HepG2 (cell line): Measurements from ENCODE around the gene CPT1B. TPM values are rescaled to one million over a fixed set of nuclear protein-coding genes. Genes with fewer than 3 reads are reported as not detected.

Source experiments
- BORCS8-MEF2B ChIP-seq: sonication (generic); formaldehyde crosslinking; IDR thresholded peaks from 2 replicates; pipeline ENCODE4 v1.8.0; 2022; ENCODE audit warnings: mild to moderate bottlenecking, missing genetic modification reagents
- EEA1 ChIP-seq: sonication (generic); formaldehyde crosslinking; IDR thresholded peaks from 2 replicates; pipeline ENCODE4 v1.5.1; 2020; ENCODE audit warnings: mild to moderate bottlenecking, missing genetic modification reagents, borderline replicate concordance
- HIVEP1 ChIP-seq: sonication (generic); formaldehyde crosslinking; IDR thresholded peaks from 2 replicates; pipeline ENCODE4 v1.4.0; 2020; ENCODE audit warnings: mild to moderate bottlenecking, missing genetic modification reagents
- SMAD1 ChIP-seq: sonication (generic); formaldehyde crosslinking; IDR thresholded peaks from 2 replicates; pipeline ENCODE4 v1.4.0; 2020; ENCODE audit warnings: missing genetic modification reagents, low read depth, mild to moderate bottlenecking, borderline replicate concordance
- TCF12 ChIP-seq, 2 experiments: fragments of 450-650 bp in 1 of 2; sonication (generic) in 1 of 2; formaldehyde crosslinking in 1 of 2; IDR thresholded peaks; 2 replicates each; pipeline versions ENCODE4 v1.6.1 to v1.8.0; 2017 to 2022; ENCODE audit warnings: antibody characterized with exemption in 1 of 2, mild to moderate bottlenecking in 1 of 2, missing genetic modification reagents in 1 of 2, moderate library complexity in 1 of 2
- XRCC5 ChIP-seq: fragments of 200-400 bp; formaldehyde crosslinking; optimal IDR thresholded peaks from 2 replicates; pipeline ENCODE3; 2017; ENCODE audit warnings: mild to moderate bottlenecking, low read length
- ZNF451 ChIP-seq: sonication (generic); formaldehyde crosslinking; IDR thresholded peaks from 2 replicates; pipeline ENCODE4 v1.5.0; 2020; ENCODE audit warnings: mild to moderate bottlenecking, missing genetic modification reagents
- ZNF547 ChIP-seq: sonication (generic); formaldehyde crosslinking; IDR thresholded peaks from 2 replicates; pipeline ENCODE4 v1.5.1; 2020; ENCODE audit warnings: mild to moderate bottlenecking, missing genetic modification reagents
- ZNF550 ChIP-seq: sonication (generic); formaldehyde crosslinking; IDR thresholded peaks from 2 replicates; pipeline ENCODE4 v1.4.0; 2020; ENCODE audit warnings: mild to moderate bottlenecking, missing genetic modification reagents, borderline replicate concordance
- ZNF564 ChIP-seq: sonication (generic); formaldehyde crosslinking; IDR thresholded peaks from 2 replicates; pipeline ENCODE4 v1.8.1; 2023; ENCODE audit warnings: mild to moderate bottlenecking, missing genetic modification reagents
- ZNF605 ChIP-seq: sonication (generic); formaldehyde crosslinking; IDR thresholded peaks from 2 replicates; pipeline ENCODE4 v1.8.0; 2022; ENCODE audit warnings: mild to moderate bottlenecking, missing genetic modification reagents
- ZNF780A ChIP-seq: sonication (generic); formaldehyde crosslinking; IDR thresholded peaks from 2 replicates; pipeline ENCODE4 v1.8.0; 2022; ENCODE audit warnings: mild to moderate bottlenecking, missing genetic modification reagents, moderate library complexity
- polyA plus RNA-seq, 8 experiments: library from polyadenylated mRNA; depleted of rRNA in 3 of 8; stranded (reverse) in 7 of 8; unstranded in 1 of 8; fragments of >200 nt; fragmentation: Illumina TruSeq in 4 of 8; extraction: Trizol in 4 of 8; gene quantifications; 2 replicates each; pipeline versions ENCODE4 v1.2.1 to v1.2.3, GENCODE V29; 2011 to 2016; ENCODE audit warnings: low read depth in 4 of 8, missing spikeins in 1 of 8, mixed read lengths in 1 of 8; ENCODE audit not compliant: insufficient read depth in 1 of 8
- total RNA-seq, 5 experiments: library from RNA; depleted of rRNA; stranded (reverse); fragments of >200 nt; fragmentation: Illumina TruSeq; extraction: Trizol; gene quantifications; 2 replicates each; pipeline ENCODE4 v1.2.3, GENCODE V29; 2016; ENCODE audit warnings: low read depth in 1 of 5
- TF ChIP-seq, protein P1 (sequence below): IDR thresholded peaks from 2 replicates; pipeline ENCODE4 v1.4.0; 2020; ENCODE audit warnings: mild to moderate bottlenecking, missing genetic modification reagents
- TF ChIP-seq, protein P2 (sequence below): sonication (generic); formaldehyde crosslinking; IDR thresholded peaks from 2 replicates; pipeline ENCODE4 v1.4.0; 2020; ENCODE audit warnings: missing genetic modification reagents
- TF ChIP-seq, protein P3 (sequence below): sonication (generic); formaldehyde crosslinking; IDR thresholded peaks from 2 replicates; pipeline ENCODE4 v1.8.1; 2023; ENCODE audit warnings: mild to moderate bottlenecking, missing genetic modification reagents
- TF ChIP-seq, protein P4 (sequence below): sonication (generic); formaldehyde crosslinking; IDR thresholded peaks from 2 replicates; pipeline ENCODE4 v1.4.0; 2020; ENCODE audit warnings: missing genetic modification reagents

CPT1B gene
- total and polyA plus RNA-seq, 2 of the 13 experiments (the other 11 are each of a cell fraction or from before 2014, with no cell fraction given) = 9.2 to 19.5 TPM

DNA sequence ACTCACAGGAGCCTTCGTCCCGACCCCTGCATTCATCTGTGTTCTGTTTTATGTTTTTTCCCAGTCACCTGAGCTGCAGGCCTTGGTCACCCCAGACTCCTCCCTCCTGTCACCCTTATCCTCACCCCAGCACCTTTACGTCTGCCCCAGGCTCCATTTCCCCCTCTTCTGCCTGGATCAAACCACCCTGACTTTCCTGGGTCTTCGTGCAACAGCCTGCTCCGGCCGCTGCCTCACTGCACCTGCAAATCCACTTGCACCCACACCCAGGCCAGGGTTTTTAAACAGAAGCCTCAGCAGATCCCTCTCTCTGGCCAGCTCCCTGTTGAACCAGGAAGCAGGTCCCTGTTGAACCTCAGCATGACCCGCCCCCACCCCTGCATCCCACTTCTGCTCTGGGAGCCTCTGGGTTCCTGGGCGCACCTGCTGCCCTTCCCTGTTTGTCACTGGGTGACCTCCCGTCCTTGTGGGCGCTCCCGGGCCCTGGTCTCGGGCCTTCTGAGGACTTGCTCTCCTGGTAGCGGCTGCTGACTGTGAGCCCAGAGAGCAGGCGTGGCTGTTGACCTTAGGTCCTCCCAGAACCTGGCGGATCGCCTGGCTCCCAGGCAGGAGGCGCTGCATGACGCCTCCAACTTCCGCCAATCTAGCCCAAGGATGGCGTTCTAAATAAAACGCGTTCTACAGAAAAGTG lies 35.2 kb upstream of the CPT1B start (continued):
- peak; percentile 67; the same call in 1 of the 2 replicates for TF ChIP-seq BORCS8-MEF2B (CRISPR knock-in tag)
- no peak for TF ChIP-seq HIVEP1 (CRISPR knock-in tag)
- 0 out of 2 replicates have a peak, but pooled peaks have one; percentile 81 for TF ChIP-seq ZNF550 (CRISPR knock-in tag)
- TF ChIP-seq SMAD1 = no peak
- TF ChIP-seq, protein P1, sequence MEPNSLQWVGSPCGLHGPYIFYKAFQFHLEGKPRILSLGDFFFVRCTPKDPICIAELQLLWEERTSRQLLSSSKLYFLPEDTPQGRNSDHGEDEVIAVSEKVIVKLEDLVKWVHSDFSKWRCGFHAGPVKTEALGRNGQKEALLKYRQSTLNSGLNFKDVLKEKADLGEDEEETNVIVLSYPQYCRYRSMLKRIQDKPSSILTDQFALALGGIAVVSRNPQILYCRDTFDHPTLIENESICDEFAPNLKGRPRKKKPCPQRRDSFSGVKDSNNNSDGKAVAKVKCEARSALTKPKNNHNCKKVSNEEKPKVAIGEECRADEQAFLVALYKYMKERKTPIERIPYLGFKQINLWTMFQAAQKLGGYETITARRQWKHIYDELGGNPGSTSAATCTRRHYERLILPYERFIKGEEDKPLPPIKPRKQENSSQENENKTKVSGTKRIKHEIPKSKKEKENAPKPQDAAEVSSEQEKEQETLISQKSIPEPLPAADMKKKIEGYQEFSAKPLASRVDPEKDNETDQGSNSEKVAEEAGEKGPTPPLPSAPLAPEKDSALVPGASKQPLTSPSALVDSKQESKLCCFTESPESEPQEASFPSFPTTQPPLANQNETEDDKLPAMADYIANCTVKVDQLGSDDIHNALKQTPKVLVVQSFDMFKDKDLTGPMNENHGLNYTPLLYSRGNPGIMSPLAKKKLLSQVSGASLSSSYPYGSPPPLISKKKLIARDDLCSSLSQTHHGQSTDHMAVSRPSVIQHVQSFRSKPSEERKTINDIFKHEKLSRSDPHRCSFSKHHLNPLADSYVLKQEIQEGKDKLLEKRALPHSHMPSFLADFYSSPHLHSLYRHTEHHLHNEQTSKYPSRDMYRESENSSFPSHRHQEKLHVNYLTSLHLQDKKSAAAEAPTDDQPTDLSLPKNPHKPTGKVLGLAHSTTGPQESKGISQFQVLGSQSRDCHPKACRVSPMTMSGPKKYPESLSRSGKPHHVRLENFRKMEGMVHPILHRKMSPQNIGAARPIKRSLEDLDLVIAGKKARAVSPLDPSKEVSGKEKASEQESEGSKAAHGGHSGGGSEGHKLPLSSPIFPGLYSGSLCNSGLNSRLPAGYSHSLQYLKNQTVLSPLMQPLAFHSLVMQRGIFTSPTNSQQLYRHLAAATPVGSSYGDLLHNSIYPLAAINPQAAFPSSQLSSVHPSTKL = peak; percentile 39; the same call in 1 of the 2 replicates
- peak; percentile 92; the same call in 1 of the 2 replicates for TF ChIP-seq ZNF564 (CRISPR knock-in tag)
- TF ChIP-seq, protein P2, sequence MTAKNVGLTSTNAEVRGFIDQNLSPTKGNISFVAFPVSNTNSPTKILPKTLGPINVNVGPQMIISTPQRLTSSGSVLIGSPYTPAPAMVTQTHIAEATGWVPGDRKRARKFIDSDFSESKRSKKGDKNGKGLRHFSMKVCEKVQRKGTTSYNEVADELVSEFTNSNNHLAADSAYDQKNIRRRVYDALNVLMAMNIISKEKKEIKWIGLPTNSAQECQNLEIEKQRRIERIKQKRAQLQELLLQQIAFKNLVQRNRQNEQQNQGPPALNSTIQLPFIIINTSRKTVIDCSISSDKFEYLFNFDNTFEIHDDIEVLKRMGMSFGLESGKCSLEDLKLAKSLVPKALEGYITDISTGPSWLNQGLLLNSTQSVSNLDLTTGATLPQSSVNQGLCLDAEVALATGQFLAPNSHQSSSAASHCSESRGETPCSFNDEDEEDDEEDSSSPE (CRISPR knock-in tag) = 0 out of 2 replicates have a peak, but pooled peaks have one; percentile 38
- no peak for TF ChIP-seq TCF12 (IDR thresholded peaks at IDR 0.05)
- TF ChIP-seq TCF12 (CRISPR knock-in tag; IDR thresholded peaks at IDR 0.05) = 0 out of 2 replicates have a peak, but pooled peaks have one; percentile 30
- no peak for TF ChIP-seq ZNF451
- TF ChIP-seq XRCC5 = peak; percentile 56
- TF ChIP-seq, protein P3, sequence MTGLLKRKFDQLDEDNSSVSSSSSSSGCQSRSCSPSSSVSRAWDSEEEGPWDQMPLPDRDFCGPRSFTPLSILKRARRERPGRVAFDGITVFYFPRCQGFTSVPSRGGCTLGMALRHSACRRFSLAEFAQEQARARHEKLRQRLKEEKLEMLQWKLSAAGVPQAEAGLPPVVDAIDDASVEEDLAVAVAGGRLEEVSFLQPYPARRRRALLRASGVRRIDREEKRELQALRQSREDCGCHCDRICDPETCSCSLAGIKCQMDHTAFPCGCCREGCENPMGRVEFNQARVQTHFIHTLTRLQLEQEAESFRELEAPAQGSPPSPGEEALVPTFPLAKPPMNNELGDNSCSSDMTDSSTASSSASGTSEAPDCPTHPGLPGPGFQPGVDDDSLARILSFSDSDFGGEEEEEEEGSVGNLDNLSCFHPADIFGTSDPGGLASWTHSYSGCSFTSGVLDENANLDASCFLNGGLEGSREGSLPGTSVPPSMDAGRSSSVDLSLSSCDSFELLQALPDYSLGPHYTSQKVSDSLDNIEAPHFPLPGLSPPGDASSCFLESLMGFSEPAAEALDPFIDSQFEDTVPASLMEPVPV (CRISPR knock-in tag) = 0 out of 2 replicates have a peak, but pooled peaks have one; percentile 36
- TF ChIP-seq, protein P4, sequence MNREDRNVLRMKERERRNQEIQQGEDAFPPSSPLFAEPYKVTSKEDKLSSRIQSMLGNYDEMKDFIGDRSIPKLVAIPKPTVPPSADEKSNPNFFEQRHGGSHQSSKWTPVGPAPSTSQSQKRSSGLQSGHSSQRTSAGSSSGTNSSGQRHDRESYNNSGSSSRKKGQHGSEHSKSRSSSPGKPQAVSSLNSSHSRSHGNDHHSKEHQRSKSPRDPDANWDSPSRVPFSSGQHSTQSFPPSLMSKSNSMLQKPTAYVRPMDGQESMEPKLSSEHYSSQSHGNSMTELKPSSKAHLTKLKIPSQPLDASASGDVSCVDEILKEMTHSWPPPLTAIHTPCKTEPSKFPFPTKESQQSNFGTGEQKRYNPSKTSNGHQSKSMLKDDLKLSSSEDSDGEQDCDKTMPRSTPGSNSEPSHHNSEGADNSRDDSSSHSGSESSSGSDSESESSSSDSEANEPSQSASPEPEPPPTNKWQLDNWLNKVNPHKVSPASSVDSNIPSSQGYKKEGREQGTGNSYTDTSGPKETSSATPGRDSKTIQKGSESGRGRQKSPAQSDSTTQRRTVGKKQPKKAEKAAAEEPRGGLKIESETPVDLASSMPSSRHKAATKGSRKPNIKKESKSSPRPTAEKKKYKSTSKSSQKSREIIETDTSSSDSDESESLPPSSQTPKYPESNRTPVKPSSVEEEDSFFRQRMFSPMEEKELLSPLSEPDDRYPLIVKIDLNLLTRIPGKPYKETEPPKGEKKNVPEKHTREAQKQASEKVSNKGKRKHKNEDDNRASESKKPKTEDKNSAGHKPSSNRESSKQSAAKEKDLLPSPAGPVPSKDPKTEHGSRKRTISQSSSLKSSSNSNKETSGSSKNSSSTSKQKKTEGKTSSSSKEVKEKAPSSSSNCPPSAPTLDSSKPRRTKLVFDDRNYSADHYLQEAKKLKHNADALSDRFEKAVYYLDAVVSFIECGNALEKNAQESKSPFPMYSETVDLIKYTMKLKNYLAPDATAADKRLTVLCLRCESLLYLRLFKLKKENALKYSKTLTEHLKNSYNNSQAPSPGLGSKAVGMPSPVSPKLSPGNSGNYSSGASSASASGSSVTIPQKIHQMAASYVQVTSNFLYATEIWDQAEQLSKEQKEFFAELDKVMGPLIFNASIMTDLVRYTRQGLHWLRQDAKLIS = no peak
- TF ChIP-seq EEA1 (CRISPR knock-in tag) = no peak
- no peak for TF ChIP-seq ZNF780A (CRISPR knock-in tag)
- TF ChIP-seq ZNF605 = peak; percentile 41; the same call in 1 of the 2 replicates
- peak; percentile 81 for TF ChIP-seq ZNF547
